ENCODE results near the gene PHLDA2. TPM values are rescaled to one million over a fixed set of nuclear protein-coding genes. Genes with fewer than 3 reads are reported as not detected.

PHLDA2 gene
- total RNA-seq, 1 experiment from 2014 or later, result 33.7 TPM

DNA sequence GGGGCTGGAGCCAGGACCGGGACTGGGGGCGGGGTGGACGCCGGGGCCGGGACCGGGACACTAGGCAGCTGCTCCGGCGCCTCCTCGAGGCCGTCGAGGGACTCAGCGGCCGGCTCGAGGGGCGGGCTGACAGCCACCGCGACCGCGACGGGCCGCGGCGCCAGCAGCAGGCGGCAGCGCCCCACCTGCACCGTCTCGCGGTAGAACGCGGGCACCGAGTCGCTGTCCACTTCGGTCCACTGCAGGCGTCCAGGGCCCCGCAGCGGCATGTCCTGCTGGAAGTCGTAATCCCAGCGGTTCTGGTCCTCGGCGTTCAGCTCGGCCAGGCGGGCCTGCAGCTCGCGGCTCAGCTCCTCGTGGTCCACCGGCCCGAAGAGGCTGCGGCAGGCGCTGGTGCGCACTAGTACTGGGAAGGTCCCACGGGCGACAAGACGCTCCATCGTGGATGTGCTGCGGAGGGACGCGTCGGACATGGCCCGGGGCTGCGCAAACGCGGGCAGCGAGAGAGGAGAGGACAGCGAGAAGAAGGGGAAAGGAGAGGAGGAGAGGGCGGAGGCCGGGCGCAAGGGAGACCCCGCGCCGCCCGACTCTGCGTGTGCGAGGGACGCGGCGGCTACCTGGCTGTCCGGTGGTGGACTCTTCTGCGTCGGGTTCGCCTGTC is 44.1 kb downstream of the PHLDA2 start:
- POLR2A ChIA-PET (ENCODE audit: low non-redundant PET), result no interaction called here
- Histone ChIP-seq H3K36me3 (ENCODE audit: insufficient read depth, low read length, poor library complexity, severe bottlenecking) (no peaks in the 10 kb centered on the region), H3K4me1 (ENCODE audit: insufficient read depth, low read length, poor library complexity, severe bottlenecking) (no peaks in the 10 kb centered on the region), H3K4me3 (ENCODE audit: low read depth, low read length, poor library complexity, severe bottlenecking) (peak overlapping the region; percentile 43), H3K27ac (ENCODE audit: low read depth, low read length, poor library complexity, severe bottlenecking) (no peak overlapping the region), H3K27me3 (replicated peaks; ENCODE audit: insufficient read depth, low read depth, low read length, poor library complexity) (peaks cover 12% of the 10 kb centered on the region), H3K9me3 (ENCODE audit: low read depth, low read length, poor library complexity, severe bottlenecking) (no peaks in the 10 kb centered on the region)
- CTCF ChIA-PET, result interaction anchor here (1.7 kb wide), 1 partner anchor 352 kb away, joined by 6 read pairs; no protein-coding TSS in a partner anchor
- BruUV-seq (replicated peaks), result no TSS peak
- TF ChIP-seq EZH2 (IDR thresholded peaks at IDR 0.05; ENCODE audit: borderline replicate concordance, low read depth, low read length, poor library complexity, severe bottlenecking) (no peak), CTCF (conservative IDR thresholded peaks at IDR 0.05; ENCODE audit: low read depth, low read length) (no peak)
- intact Hi-C loops (cut with micrococcal nuclease; ENCODE audit: unreplicated experiment), result loop anchor here (5.0 kb wide), 1 partner anchor 183 kb away; no protein-coding TSS in a partner anchor
- peak; percentile 43 for DNase-seq (ENCODE audit: low spot score)

DNA sequence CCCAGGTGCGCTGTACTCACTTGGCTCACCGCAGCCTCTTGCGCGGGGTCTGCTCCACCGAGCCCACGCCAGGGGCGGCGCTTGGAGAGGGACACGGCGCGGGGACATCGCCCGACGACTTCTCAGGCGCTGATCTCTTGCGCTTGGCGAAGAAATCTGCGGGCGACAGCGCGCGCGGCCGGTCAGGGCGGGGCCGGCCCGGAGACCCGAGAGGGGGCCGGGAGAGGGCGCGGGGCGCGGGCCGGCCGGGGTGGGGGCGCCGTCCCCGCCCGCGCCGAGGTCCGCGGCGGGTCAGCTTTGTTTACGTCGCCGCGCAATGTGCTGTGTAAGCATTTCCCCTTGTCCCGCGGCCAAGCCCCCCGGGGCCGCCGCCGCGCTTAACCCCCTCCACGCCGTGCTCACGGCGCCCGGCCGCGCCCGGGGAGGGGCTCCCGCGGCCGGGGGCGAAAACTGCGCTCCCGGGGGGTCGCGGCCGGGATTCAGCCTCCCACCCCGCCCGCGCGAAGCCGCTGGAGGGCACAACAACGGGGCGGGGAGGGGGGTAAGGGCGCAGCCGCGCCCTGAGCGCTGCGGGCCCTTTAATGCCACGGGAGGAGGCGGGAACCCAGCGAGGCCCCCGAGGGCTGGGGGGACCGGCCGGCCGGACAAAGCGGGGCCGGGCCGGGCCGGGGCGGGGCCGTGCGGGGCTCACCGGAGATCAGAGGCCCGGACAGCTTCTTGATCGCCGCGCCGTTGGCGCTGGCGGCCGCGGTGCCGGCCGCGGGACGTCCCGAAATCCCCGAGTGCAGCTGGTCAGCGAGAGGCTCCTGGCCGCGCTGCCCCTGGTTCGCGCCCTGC is 45.0 kb downstream of the PHLDA2 start:
- no peak for TF ChIP-seq EZH2 (IDR thresholded peaks at IDR 0.05; ENCODE audit: borderline replicate concordance, low read depth, low read length, poor library complexity, severe bottlenecking)
- TF ChIP-seq CTCF (conservative IDR thresholded peaks at IDR 0.05; ENCODE audit: low read depth, low read length), result no peak
- Histone ChIP-seq H3K27ac (ENCODE audit: low read depth, low read length, poor library complexity, severe bottlenecking) (no peak overlapping the region), H3K9me3 (ENCODE audit: low read depth, low read length, poor library complexity, severe bottlenecking) (no peaks in the 10 kb centered on the region), H3K27me3 (replicated peaks; ENCODE audit: insufficient read depth, low read depth, low read length, poor library complexity) (peaks cover 12% of the 10 kb centered on the region), H3K36me3 (ENCODE audit: insufficient read depth, low read length, poor library complexity, severe bottlenecking) (no peaks in the 10 kb centered on the region), H3K4me3 (ENCODE audit: low read depth, low read length, poor library complexity, severe bottlenecking) (peak overlapping the region; percentile 44), H3K4me1 (ENCODE audit: insufficient read depth, low read length, poor library complexity, severe bottlenecking) (no peaks in the 10 kb centered on the region)
- DNase-seq (ENCODE audit: low spot score), result no peak
- ChIA-PET CTCF (interaction anchor here (1.7 kb wide), 1 partner anchor 351 kb away, joined by 6 read pairs; no protein-coding TSS in a partner anchor), POLR2A (ENCODE audit: low non-redundant PET) (no interaction called here)
- no TSS peak for BruUV-seq (replicated peaks)
- intact Hi-C loops (cut with micrococcal nuclease; ENCODE audit: unreplicated experiment), result no loop called here

GRCh38 chr11:2883640-2883978 is 45.6 kb downstream of the PHLDA2 start:
- ChIA-PET POLR2A (ENCODE audit: low non-redundant PET) (no interaction called here), CTCF (no interaction called here)
- intact Hi-C loops (cut with micrococcal nuclease; ENCODE audit: unreplicated experiment), result no loop called here
- H3K27me3 ChIP-seq (replicated peaks; ENCODE audit: insufficient read depth, low read depth, low read length, poor library complexity), result peaks cover 12% of the 10 kb centered on the region
- no peak overlapping the region for H3K27ac ChIP-seq (ENCODE audit: low read depth, low read length, poor library complexity, severe bottlenecking)
- no peak for TF ChIP-seq CTCF (conservative IDR thresholded peaks at IDR 0.05; ENCODE audit: low read depth, low read length)
- TF ChIP-seq EZH2 (IDR thresholded peaks at IDR 0.05; ENCODE audit: borderline replicate concordance, low read depth, low read length, poor library complexity, severe bottlenecking), result no peak
- no peak for DNase-seq (ENCODE audit: low spot score)
- no TSS peak for BruUV-seq (replicated peaks)
- no peaks in the 10 kb centered on the region for H3K4me1 ChIP-seq (ENCODE audit: insufficient read depth, low read length, poor library complexity, severe bottlenecking)
- H3K36me3 ChIP-seq (ENCODE audit: insufficient read depth, low read length, poor library complexity, severe bottlenecking), result no peaks in the 10 kb centered on the region
- H3K4me3 ChIP-seq (ENCODE audit: low read depth, low read length, poor library complexity, severe bottlenecking), result no peak overlapping the region
- no peaks in the 10 kb centered on the region for H3K9me3 ChIP-seq (ENCODE audit: low read depth, low read length, poor library complexity, severe bottlenecking)

All from A673 (cell line).